ENCODE results near the gene YEATS2.
"Not testable (repeated sequence)": the region's sequence is repeated elsewhere in the genome, so short reads cannot be mapped to it uniquely, and the experiment has no call there.

The YEATS2 gene

DNA sequence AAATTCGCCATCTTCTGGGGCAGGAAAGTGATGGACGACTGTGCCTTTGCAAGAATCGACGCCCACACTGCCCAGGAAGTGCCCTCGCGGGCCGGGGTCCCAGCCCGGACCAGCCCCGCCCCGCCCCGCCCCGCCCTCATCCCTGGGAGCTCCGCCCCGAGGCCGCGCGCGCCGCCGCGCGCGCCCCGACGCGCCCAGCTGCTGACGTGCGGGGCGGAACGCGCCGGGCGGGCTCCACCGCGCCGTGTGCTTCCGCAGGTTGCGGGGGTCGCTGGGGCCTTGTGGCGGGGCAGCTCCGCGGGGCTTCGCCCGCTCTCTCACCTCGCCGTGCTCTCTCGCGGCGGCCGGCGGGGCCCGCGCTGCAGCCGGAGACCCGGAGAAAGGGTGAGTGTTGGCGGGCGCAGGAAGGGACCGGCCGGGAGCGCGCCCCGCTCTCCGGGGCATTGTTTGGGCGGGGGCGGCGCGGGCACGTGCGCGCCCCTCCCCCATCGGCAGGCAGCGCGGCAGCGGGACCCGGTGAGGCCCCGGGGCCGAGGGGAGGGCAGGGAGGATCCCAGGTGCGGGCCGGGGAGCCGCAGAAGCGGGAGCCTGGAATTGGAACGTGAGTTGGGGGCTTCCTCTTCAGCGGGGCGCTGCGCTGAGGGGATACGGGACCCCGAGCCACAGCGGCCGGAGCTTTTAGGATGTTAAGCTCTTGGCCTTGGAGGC, at the start of gene YEATS2:
Gene YEATS2 (plus strand): TSS at position 188 of the 708 bp plus-strand sequence. CDS start 17,366 bp downstream, outside the sequence.
- H3K9ac ChIP-seq (ENCODE audit: low read length) = peak within 1 kb of the TSS; percentile 98
- H3K36me3 ChIP-seq (ENCODE audit: control insufficient read depth, low read depth, low read length) = no peaks in the 10 kb centered on the region
- H3K4me1 ChIP-seq (ENCODE audit: control insufficient read depth, low read depth, low read length) = peaks cover 14% of the 10 kb centered on the region
- H3K4me3 ChIP-seq (ENCODE audit: low read length) = peak within 1 kb of the TSS; percentile 98
- H3K27me3 ChIP-seq (ENCODE audit: control insufficient read depth, insufficient read depth, low read length) = no peaks in the 10 kb centered on the region
- H3K9me3 ChIP-seq (ENCODE audit: control insufficient read depth, low read depth, low read length) = no peaks in the 10 kb centered on the region
- peak within 1 kb of the TSS; percentile 95 for H3K27ac ChIP-seq (ENCODE audit: low read length)

DNA sequence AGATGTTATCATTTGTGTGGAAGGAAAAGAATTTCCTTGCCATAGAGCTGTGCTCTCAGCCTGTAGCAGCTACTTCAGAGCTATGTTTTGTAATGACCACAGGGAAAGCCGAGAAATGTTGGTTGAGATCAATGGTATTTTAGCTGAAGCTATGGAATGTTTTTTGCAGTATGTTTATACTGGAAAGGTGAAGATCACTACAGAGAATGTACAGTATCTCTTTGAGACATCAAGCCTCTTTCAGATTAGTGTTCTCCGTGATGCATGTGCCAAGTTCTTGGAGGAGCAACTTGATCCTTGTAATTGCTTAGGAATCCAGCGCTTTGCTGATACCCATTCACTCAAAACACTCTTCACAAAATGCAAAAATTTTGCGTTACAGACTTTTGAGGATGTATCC, 47.0 kb upstream of the YEATS2 start:
- H3K36me3 ChIP-seq (ENCODE audit: control insufficient read depth, low read depth, low read length) = peaks cover 11% of the 10 kb centered on the region
- H3K27ac ChIP-seq (ENCODE audit: low read length) = no peak overlapping the region

DNA sequence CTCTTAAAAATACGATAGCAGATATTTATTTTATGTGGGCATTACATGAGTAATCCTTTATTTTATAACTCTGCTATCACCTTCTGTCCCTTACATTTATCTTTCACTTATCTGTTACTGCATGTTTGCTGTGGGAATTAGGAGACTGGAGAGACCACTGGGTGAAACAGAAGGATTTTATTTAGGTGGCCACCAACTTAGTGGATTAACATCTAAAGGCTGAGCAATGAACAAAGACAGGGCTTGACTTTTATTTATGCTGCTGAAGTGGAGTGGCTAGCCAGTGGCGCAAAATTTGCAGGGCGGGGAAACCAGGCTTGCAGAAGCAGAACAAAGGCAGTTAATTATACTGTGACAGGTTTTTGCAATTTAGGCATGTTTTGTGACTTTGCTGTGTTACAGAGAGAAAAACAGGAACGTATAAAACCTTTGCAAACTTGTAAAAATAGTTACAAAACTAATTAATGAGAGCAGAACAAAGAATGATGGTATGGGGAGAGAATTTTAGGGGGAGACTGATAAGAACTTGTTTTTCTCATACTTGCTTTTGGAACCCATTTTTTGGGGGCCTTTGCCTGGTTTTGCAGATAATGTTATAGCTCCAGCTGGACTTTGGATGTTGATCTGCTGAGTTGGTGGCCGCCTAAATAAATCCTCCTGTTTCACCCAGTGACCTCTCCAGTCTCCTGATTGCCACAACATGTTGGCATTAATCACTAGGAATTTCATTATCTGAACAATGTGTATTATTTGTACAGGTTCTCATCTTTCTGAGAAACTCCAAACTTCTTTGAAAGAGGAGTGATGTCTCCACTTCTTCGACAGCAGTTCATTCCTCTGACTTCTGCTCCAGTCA, 44.2 kb upstream of the YEATS2 start:
- H3K4me1 ChIP-seq (ENCODE audit: control insufficient read depth, low read depth, low read length) = no peaks in the 10 kb centered on the region
- H3K9me3 ChIP-seq (ENCODE audit: control insufficient read depth, low read depth, low read length) = peaks cover 32% of the 10 kb centered on the region
- H3K27me3 ChIP-seq (ENCODE audit: control insufficient read depth, insufficient read depth, low read length) = no peaks in the 10 kb centered on the region
- H3K27ac ChIP-seq (ENCODE audit: low read length) = no peak overlapping the region
- H3K4me3 ChIP-seq (ENCODE audit: low read length) = no peak overlapping the region
- H3K36me3 ChIP-seq (ENCODE audit: control insufficient read depth, low read depth, low read length) = peaks cover 11% of the 10 kb centered on the region
- no peak overlapping the region for H3K9ac ChIP-seq (ENCODE audit: low read length)

More for the DNA sequence above, 47.0 kb upstream of the YEATS2 start:
- Histone ChIP-seq H3K4me3 (ENCODE audit: low read length) (no peak overlapping the region), H3K4me1 (ENCODE audit: control insufficient read depth, low read depth, low read length) (no peaks in the 10 kb centered on the region), H3K9me3 (ENCODE audit: control insufficient read depth, low read depth, low read length) (peaks cover 32% of the 10 kb centered on the region), H3K27me3 (ENCODE audit: control insufficient read depth, insufficient read depth, low read length) (no peaks in the 10 kb centered on the region), H3K9ac (ENCODE audit: low read length) (no peak overlapping the region)

DNA sequence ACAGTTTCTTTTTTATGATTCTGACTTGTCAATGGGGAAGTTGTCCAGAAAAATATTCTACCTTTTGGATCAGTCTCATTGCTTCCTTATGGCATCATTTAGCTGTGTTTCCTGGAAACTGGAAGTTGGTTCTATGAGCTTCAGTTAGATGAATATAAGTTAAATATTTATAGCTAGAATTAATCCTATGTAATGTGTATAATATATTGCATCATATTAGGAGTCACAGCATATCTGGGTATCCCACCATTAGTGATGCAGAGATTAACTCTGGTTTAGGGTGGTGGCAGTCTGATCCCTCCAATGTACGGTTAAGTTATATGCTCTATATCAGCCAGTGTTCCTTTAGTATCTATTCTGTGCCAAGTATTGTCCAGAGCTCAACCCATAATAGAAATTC, 42.9 kb upstream of the YEATS2 start:
- Histone ChIP-seq H3K36me3 (ENCODE audit: control insufficient read depth, low read depth, low read length) (peaks cover 11% of the 10 kb centered on the region), H3K27ac (ENCODE audit: low read length) (no peak overlapping the region), H3K4me3 (ENCODE audit: low read length) (no peak overlapping the region), H3K4me1 (ENCODE audit: control insufficient read depth, low read depth, low read length) (no peaks in the 10 kb centered on the region), H3K9ac (ENCODE audit: low read length) (no peak overlapping the region), H3K27me3 (ENCODE audit: control insufficient read depth, insufficient read depth, low read length) (no peaks in the 10 kb centered on the region), H3K9me3 (ENCODE audit: control insufficient read depth, low read depth, low read length) (peaks cover 32% of the 10 kb centered on the region)

DNA sequence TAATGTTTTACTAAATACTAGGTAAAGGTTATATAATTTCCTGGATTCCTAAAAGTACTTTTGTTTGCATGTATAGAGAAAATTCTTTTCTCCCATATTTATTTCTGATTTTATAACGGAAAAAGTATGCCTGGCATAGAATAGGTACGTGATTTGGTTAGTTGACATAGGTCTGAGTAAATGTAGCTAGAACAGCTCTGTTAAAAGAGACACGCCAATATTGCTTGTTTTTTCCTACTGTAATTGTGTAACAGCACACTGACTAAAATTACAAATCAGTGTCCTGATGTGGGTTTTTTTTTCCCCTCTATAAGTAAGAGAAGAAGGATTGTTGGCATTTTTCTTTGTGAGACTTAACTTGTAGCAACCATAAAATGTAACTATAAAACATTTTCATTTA, 35.5 kb upstream of the YEATS2 start:
- Histone ChIP-seq H3K27ac (ENCODE audit: low read length) (no peak overlapping the region), H3K27me3 (ENCODE audit: control insufficient read depth, insufficient read depth, low read length) (no peaks in the 10 kb centered on the region), H3K36me3 (ENCODE audit: control insufficient read depth, low read depth, low read length) (peaks cover 19% of the 10 kb centered on the region), H3K9ac (ENCODE audit: low read length) (no peak overlapping the region), H3K4me3 (ENCODE audit: low read length) (no peak overlapping the region), H3K4me1 (ENCODE audit: control insufficient read depth, low read depth, low read length) (no peaks in the 10 kb centered on the region), H3K9me3 (ENCODE audit: control insufficient read depth, low read depth, low read length) (no peaks in the 10 kb centered on the region)

DNA sequence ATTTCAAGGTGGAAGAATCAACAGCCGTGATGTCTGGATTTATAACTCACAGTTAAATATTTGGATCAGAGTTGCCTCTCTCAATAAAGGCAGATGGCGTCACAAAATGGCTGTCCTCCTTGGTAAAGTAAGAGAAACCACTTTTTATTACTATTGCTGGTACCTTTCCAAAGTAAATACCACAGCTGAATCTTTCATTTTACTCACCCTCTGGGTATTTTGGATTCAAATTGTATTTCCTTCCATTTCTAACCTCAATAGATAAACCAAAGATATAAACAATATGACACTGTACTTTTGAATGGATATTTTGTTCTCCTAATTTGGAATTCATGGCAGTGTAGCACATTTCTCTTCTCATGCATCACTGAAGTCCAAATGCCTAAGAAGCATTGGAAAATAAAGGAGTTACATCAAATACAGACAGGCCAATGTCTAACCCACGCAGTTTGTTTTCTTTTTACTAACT, 32.6 kb upstream of the YEATS2 start:
- Histone ChIP-seq H3K9ac (ENCODE audit: low read length) (no peak overlapping the region), H3K4me1 (ENCODE audit: control insufficient read depth, low read depth, low read length) (no peaks in the 10 kb centered on the region), H3K9me3 (ENCODE audit: control insufficient read depth, low read depth, low read length) (no peaks in the 10 kb centered on the region), H3K4me3 (ENCODE audit: low read length) (no peak overlapping the region), H3K27me3 (ENCODE audit: control insufficient read depth, insufficient read depth, low read length) (no peaks in the 10 kb centered on the region), H3K27ac (ENCODE audit: low read length) (no peak overlapping the region), H3K36me3 (ENCODE audit: control insufficient read depth, low read depth, low read length) (peaks cover 24% of the 10 kb centered on the region)

DNA sequence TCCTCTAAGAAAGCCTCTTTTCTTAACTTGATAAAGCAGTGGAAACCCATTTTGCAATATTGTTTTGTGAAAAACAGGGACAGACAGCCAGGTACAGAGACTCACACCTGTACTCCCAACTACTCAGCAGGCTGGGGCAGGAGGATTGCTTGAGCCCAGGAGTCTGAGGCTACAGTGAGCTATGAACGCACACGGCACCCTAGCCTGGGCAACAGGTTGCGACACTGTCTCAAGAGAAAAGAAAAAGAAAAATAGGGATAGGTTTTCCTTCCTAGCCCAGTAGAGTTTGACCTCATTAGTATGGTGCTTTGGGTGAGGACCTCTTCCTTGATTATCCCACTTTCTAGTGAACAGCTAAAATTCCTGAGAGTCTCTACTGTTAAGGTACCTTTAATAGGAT, 17.5 kb upstream of the YEATS2 start:
- Histone ChIP-seq H3K4me3 (ENCODE audit: low read length) (no peak overlapping the region), H3K27ac (ENCODE audit: low read length) (no peak overlapping the region), H3K36me3 (ENCODE audit: control insufficient read depth, low read depth, low read length) (no peaks in the 10 kb centered on the region), H3K9me3 (ENCODE audit: control insufficient read depth, low read depth, low read length) (no peaks in the 10 kb centered on the region), H3K27me3 (ENCODE audit: control insufficient read depth, insufficient read depth, low read length) (no peaks in the 10 kb centered on the region), H3K4me1 (ENCODE audit: control insufficient read depth, low read depth, low read length) (no peaks in the 10 kb centered on the region), H3K9ac (ENCODE audit: low read length) (no peak overlapping the region)

DNA sequence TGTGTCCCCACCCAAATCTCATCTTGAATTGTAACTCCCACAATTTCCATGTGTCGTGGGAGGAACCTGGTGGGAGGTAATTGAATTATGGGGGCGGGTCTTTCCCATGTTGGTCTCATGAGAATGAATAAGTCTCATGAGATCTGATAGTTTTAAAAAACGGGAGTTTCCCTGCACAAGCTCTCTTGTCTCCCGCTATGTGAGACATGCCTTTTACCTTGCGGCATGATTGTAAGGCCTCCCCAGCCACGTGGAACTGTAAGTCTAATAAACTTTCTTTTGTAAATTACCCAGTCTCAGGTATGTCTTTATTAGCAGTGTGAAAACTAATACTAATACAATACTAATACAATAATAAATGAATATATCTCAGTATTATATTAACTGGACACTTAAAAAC, 9.9 kb upstream of the YEATS2 start:
- Histone ChIP-seq H3K4me1 (ENCODE audit: control insufficient read depth, low read depth, low read length) (no peaks in the 10 kb centered on the region), H3K9ac (ENCODE audit: low read length) (no peak overlapping the region), H3K27ac (ENCODE audit: low read length) (no peak overlapping the region), H3K4me3 (ENCODE audit: low read length) (no peak overlapping the region), H3K36me3 (ENCODE audit: control insufficient read depth, low read depth, low read length) (no peaks in the 10 kb centered on the region), H3K27me3 (ENCODE audit: control insufficient read depth, insufficient read depth, low read length) (no peaks in the 10 kb centered on the region), H3K9me3 (ENCODE audit: control insufficient read depth, low read depth, low read length) (no peaks in the 10 kb centered on the region)

DNA sequence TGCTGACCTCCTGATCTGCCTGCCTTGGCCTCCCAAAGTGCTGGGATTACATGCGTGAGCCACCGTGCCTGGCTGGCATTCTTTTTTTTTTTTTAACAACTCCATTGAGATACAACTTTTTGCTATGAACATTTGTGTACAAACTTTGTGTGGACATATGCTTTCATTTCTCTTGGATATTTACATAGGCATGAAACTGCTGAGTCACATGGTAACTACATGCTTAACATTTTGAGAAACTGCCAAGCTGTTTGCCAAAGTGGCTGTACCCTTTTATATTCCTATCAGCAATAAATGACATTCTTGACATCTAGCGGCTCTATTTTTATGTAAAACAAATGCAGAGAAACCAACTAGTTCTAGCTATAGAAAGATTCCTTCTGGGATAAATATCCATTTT, 8.7 kb upstream of the YEATS2 start:
- no peak overlapping the region for H3K4me3 ChIP-seq (ENCODE audit: low read length)
- no peak overlapping the region for H3K27ac ChIP-seq (ENCODE audit: low read length)
- H3K9me3 ChIP-seq (ENCODE audit: control insufficient read depth, low read depth, low read length) = no peaks in the 10 kb centered on the region
- H3K36me3 ChIP-seq (ENCODE audit: control insufficient read depth, low read depth, low read length) = no peaks in the 10 kb centered on the region
- no peaks in the 10 kb centered on the region for H3K27me3 ChIP-seq (ENCODE audit: control insufficient read depth, insufficient read depth, low read length)
- H3K9ac ChIP-seq (ENCODE audit: low read length) = no peak overlapping the region
- no peaks in the 10 kb centered on the region for H3K4me1 ChIP-seq (ENCODE audit: control insufficient read depth, low read depth, low read length)

DNA sequence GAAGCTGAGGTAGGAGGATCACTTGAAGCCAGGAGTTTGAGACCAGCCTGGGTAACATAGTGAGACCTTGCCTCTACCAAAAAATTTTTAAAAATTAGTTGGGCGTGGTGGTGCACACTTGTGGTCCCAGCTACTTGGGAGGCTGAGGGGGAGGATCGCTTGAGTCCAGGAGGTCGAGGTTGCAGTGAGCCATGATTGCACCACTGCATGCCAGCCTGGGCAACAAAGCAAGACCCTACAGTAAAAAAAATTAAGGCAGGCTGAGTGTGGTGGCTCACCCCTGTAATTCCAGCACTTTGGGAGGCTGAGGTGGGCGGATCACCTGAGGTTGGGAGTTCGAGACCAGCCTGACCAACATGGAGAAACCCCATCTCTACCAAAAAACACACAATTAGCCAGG, 8.0 kb upstream of the YEATS2 start:
- H3K27ac ChIP-seq (ENCODE audit: low read length); H3K9me3 ChIP-seq (ENCODE audit: control insufficient read depth, low read depth, low read length); H3K27me3 ChIP-seq (ENCODE audit: control insufficient read depth, insufficient read depth, low read length): not testable (repeated sequence)

DNA sequence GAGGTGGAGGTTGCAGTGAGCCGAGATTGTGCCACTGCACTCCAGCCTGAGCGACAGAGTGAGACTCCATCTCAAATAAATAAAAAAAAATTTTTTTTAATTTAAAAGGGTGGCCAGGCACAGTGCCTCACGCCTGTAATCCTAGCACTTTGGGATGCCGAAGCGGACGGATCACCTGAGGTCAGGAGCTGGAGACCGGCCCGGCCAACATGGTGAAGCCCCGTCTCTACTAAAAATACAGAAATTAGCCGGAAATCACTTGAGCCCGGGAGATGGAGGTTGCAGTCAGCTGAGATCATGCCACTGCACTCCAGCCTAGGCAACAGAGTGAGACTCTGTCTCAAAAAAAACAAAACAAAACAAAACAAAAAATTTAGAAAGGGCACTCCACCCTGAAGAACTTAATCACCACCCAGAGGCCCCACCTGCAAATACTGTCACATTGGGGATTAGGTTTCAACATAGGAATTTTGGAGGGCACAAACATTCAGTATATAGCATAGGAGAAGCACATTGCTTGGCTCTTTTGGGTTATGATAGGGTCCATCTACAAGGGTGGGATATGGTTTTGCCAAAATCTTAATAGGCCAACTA, 7.1 kb upstream of the YEATS2 start:
- no peaks in the 10 kb centered on the region for H3K4me1 ChIP-seq (ENCODE audit: control insufficient read depth, low read depth, low read length)
- H3K9me3 ChIP-seq (ENCODE audit: control insufficient read depth, low read depth, low read length) = no peaks in the 10 kb centered on the region
- H3K27ac ChIP-seq (ENCODE audit: low read length) = no peak overlapping the region
- H3K27me3 ChIP-seq (ENCODE audit: control insufficient read depth, insufficient read depth, low read length) = no peaks in the 10 kb centered on the region
- H3K9ac ChIP-seq (ENCODE audit: low read length) = no peak overlapping the region
- H3K36me3 ChIP-seq (ENCODE audit: control insufficient read depth, low read depth, low read length) = no peaks in the 10 kb centered on the region
- H3K4me3 ChIP-seq (ENCODE audit: low read length) = no peak overlapping the region

More for the DNA sequence above, 8.0 kb upstream of the YEATS2 start:
- not testable (repeated sequence) for H3K4me1 ChIP-seq (ENCODE audit: control insufficient read depth, low read depth, low read length); H3K4me3 ChIP-seq (ENCODE audit: low read length); H3K36me3 ChIP-seq (ENCODE audit: control insufficient read depth, low read depth, low read length); H3K9ac ChIP-seq (ENCODE audit: low read length)

Data from iPS-18a (cell line).